ENCODE data around the gene TBCD.

The TBCD gene

DNA sequence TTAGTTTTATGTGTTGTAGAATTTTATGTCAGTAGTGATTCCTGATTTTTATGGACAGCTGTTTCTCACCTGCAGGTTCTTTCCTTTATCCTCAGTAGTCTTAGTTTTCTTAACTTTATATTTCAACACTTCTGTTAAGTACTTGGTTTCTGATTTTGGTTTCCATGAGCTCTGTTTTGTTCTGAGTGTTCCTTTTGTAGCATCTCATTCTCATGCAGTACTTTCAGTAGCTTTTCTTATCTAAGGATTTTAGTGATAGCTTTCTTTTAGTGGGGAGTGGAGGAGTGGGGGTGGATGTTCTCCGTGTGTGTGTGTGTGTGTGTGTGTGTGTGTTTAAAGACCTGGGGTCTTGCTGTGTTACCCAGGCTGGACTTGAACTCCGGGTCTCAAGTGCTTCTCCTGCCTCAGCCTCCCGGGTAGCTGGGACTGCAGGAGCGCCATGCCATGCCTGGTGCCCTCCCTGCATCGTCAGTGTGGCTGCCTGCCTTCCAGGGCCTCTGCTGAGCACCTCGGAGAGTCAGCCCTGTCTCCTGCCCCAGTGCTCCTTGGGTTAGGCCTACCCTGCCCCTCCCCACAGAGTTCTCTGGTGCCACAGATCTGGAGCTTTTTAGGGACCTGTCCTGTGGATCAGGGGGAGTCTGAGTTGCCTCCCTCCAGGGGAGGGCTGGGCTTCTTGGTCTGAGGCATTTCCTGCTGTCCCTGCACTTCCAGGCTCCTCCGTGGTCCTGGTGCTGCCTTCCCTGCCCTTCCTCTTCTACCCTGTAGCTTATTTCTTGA is 92.2 kb downstream of the TBCD start:
- no peak for DNase-seq
- Histone ChIP-seq H3K36me3 (no peaks in the 10 kb centered on the region), H3K4me3 (ENCODE audit: low read depth, low read length) (no peak overlapping the region), H3K27me3 (no peaks in the 10 kb centered on the region), H3K9me3 (no peaks in the 10 kb centered on the region), H3K4me1 (no peaks in the 10 kb centered on the region)
- TF ChIP-seq, protein P1, sequence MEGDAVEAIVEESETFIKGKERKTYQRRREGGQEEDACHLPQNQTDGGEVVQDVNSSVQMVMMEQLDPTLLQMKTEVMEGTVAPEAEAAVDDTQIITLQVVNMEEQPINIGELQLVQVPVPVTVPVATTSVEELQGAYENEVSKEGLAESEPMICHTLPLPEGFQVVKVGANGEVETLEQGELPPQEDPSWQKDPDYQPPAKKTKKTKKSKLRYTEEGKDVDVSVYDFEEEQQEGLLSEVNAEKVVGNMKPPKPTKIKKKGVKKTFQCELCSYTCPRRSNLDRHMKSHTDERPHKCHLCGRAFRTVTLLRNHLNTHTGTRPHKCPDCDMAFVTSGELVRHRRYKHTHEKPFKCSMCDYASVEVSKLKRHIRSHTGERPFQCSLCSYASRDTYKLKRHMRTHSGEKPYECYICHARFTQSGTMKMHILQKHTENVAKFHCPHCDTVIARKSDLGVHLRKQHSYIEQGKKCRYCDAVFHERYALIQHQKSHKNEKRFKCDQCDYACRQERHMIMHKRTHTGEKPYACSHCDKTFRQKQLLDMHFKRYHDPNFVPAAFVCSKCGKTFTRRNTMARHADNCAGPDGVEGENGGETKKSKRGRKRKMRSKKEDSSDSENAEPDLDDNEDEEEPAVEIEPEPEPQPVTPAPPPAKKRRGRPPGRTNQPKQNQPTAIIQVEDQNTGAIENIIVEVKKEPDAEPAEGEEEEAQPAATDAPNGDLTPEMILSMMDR (IDR thresholded peaks at IDR 0.05; ENCODE audit: low read depth, low read length): no peak

DNA sequence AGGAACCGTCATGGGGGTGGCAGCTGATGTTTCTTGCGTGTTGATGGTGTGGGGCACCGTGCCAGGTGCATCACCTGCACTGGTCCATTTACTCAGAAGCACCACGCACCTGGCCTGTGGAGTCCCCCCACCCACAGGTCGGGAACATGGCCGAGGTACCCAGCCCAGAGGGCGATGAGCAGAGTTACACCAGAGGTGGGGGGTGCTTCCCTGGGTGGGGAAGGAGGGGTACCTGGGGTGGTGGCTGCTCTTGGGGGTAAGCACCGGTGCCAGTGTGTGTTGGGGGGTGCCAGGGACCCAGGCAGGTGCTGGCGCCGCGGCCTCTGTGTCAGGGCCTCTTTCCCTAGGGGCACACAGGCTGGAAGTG is 92.9 kb downstream of the TBCD start:
- Histone ChIP-seq H3K9me3 (no peaks in the 10 kb centered on the region), H3K36me3 (no peaks in the 10 kb centered on the region), H3K4me3 (ENCODE audit: low read depth, low read length) (no peak overlapping the region), H3K4me1 (no peaks in the 10 kb centered on the region), H3K27me3 (no peaks in the 10 kb centered on the region)
- DNase-seq: no peak
- TF ChIP-seq, protein P1 (IDR thresholded peaks at IDR 0.05; ENCODE audit: low read depth, low read length): no peak

DNA sequence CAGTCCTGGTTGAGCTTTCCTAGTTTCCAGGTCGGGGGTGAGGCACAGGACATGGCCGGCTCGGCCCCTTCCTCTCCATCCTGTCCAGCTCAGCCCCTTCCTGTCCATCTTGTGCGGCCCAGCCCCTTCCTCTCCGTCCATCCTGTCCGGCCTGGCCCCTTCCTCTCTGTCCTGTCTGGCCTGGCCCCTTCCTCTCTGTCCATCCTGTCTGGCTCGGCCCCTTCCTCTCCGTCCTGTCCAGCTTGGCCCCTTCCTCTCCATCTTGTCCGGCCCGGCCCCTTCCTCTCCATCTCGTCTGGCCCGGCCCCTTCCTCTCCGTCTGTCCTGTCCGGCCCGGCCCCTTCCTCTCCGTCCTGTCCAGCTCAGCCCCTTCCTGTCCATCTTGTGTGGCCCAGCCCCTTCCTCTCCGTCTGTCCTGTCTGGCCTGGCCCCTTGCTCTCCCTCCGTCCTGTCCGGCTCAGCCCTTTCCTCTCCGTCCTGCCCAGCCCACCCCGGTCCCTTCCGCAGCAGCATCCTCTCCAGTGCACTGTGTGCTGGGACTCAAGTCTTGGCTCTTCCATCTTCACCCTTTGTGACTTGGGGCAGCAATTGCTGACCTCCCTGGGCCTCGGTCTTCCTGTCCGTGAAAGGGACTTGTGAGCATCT is 93.4 kb downstream of the TBCD start:
- no peak overlapping the region for H3K4me3 ChIP-seq (ENCODE audit: low read depth, low read length)
- H3K4me1 ChIP-seq: no peaks in the 10 kb centered on the region
- H3K9me3 ChIP-seq: no peaks in the 10 kb centered on the region
- TF ChIP-seq, protein P1 (IDR thresholded peaks at IDR 0.05; ENCODE audit: low read depth, low read length): no peak
- H3K27me3 ChIP-seq: no peaks in the 10 kb centered on the region
- no peaks in the 10 kb centered on the region for H3K36me3 ChIP-seq
- DNase-seq: no peak

DNA sequence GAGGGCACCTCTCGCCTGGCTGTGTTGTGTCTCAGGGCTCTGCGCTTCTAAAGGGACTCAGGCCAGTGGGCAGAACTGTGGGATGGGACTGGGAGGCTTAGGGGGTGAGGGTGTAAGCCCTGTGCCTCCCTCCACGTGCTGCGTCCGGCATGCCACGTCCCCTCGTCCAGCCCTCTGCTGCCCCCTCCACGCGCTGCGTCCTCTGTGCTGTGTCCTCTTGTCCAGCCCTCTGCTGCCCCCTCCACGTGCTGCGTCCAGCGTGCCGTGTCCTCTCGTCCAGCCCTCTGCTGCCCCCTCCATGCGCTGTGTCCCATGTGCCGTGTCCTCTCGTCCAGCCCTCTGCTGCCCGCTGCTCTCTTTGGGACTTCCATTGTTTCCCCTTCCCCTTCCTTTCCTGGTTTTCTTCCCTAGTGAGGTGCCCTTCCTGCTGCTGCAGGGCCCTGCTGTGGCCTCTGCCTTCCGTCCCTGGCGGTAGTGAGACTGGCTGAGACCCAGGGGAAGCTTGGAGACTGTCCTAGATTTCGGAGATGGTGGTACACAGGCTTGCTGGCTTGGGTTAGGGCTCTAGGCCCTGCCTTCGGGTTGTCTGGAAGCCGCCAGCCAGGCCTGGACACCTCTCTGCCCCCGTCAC is 94.3 kb downstream of the TBCD start:
- no peak for DNase-seq

DNA sequence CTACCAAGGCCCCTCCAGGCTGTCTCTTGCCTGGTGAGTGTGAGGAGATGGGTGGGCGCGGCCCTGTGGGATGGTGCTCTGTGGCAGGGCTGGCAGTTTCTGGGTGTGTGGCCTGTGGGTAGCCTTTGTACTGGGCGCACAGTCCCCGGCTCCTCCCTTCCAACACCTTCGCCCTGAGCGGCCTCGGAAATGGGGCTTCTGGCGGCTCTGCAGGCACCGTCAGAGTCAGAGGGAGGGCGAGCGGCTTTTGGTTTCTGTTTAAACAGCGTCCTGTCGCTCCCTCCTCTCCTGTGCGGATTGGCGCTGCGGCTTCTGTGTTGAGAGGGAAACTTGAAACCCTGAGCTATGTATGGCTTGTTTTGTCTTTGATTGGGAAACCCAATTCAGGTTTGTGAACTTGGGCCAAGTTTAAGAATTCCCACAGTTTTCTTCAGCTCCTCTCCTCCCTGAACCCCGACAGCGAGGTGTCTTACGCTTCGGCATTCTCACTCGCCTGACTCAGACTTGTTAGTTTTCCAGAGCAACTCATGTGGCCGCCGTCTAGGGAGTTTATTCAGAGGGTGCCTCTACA is 96.2 kb downstream of the TBCD start:
- TF ChIP-seq, protein P1 (IDR thresholded peaks at IDR 0.05; ENCODE audit: low read depth, low read length): no peak
- Histone ChIP-seq H3K9me3 (no peaks in the 10 kb centered on the region), H3K36me3 (no peaks in the 10 kb centered on the region), H3K27me3 (no peaks in the 10 kb centered on the region), H3K4me3 (ENCODE audit: low read depth, low read length) (no peak overlapping the region), H3K4me1 (no peaks in the 10 kb centered on the region)
- DNase-seq: no peak

More for the DNA sequence above, 94.3 kb downstream of the TBCD start:
- Histone ChIP-seq H3K4me1 (no peaks in the 10 kb centered on the region), H3K27me3 (no peaks in the 10 kb centered on the region), H3K4me3 (ENCODE audit: low read depth, low read length) (no peak overlapping the region), H3K36me3 (no peaks in the 10 kb centered on the region), H3K9me3 (no peaks in the 10 kb centered on the region)
- TF ChIP-seq, protein P1 (IDR thresholded peaks at IDR 0.05; ENCODE audit: low read depth, low read length): no peak
